Left lung (tissue), 10 donors: ENCODE measurements around the gene NUP93. TPM values are rescaled to one million over a fixed set of nuclear protein-coding genes. Genes with fewer than 3 reads are reported as not detected.

Experiments
- ATAC-seq: fragments of 200-7000 bp; cut with Tn5 transposase; one replicate; pipeline ENCODE4 v1.9.1; 2020; ENCODE audit warnings: moderate library complexity
- DNase-seq, 4 donors: peaks; one replicate each; pipeline ENCODE4 v3.0.0-alpha.2; 2013 to 2020
- H3K27ac ChIP-seq, 2 donors: fragments of 200-600 bp; sonication (generic) in 1 of 2; one replicate each; pipeline versions ENCODE4 v1.5.0 to v1.8.0; 2020 to 2021
- H3K27me3 ChIP-seq, 2 donors: fragments of 200-600 bp; sonication (generic) in 1 of 2; one replicate each; pipeline versions ENCODE4 v1.5.0 to v1.8.0; 2020 to 2021
- H3K36me3 ChIP-seq, 2 donors: fragments of 200-600 bp; sonication (generic) in 1 of 2; one replicate each; pipeline versions ENCODE4 v1.5.0 to v1.8.0; 2020 to 2021
- H3K4me1 ChIP-seq, 2 donors: fragments of 200-600 bp; one replicate each; pipeline ENCODE4 v1.8.0; 2021
- H3K4me3 ChIP-seq, 2 donors: fragments of 200-600 bp; sonication (generic) in 1 of 2; one replicate each; pipeline versions ENCODE4 v1.5.0 to v1.8.0; 2020 to 2021; ENCODE audit warnings: mild to moderate bottlenecking in 1 of 2
- H3K9me3 ChIP-seq, 2 donors: fragments of 200-600 bp; sonication (generic) in 1 of 2; one replicate each; pipeline versions ENCODE4 v1.5.0 to v1.8.0; 2020 to 2021
- CTCF ChIP-seq, 2 donors: fragments of 200-600 bp; sonication (generic) in 1 of 2; IDR thresholded peaks; one replicate each; pipeline versions ENCODE4 v1.5.0 to v1.8.0; 2021; ENCODE audit warnings: antibody characterized with exemption in 2 of 2
- intact Hi-C, 2 donors: fragments of 100-400 bp; cut with DNase I; formaldehyde crosslinking; loops; one replicate each; pipeline versions ENCODE4 v1.11.2 to v1.14.2; 2022
- polyA plus RNA-seq, 6 donors: library from polyadenylated mRNA; unstranded; fragments of 120-200 nt; gene quantifications; one replicate each; pipeline ENCODE4 v1.2.1, GENCODE V29; 2013; ENCODE audit not compliant: insufficient read length in 6 of 6
- total RNA-seq, 2 donors: library from RNA; stranded (reverse); fragmentation: NEBNext Ultra II Directional; extraction: Animal tissue kit (Norgen Biotek cat#: 25700); gene quantifications; one replicate each; pipeline ENCODE4 v1.2.1, GENCODE V29; 2021
- donor health status: DM: no; HTN: yes; CAD: no.
- donor health status: DM: no; HTN: no; CAD: no.

NUP93 gene
- total and polyA plus RNA-seq, 8 donors: 47.1 to 75.9 (median 65.9) TPM

DNA sequence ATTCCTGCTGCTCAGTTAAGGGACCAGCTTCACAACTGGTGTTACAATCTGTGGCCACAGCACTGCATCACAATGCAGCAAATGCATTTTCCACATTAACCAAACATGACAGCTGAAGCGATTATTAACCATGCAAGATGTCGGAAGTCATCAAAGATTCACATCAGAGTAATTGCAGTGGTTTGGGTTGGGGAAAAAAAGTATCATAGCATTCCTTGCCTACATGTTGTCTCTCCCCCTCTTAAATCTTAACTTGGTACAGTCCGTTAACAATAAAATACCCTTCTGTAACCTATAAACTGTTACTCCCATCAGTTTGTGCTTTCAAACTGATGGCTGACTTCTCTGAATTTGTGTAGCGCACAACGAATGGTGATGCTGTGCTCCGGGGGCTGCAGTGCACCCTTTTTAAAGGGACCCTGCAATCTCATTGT lies 51.6 kb downstream of the NUP93 start:
- DNase-seq (no peak), ATAC-seq (no peak)
- intact Hi-C loops: no loop called here
- no peak for TF ChIP-seq CTCF (IDR thresholded peaks at IDR 0.05)
- H3K27me3 ChIP-seq: no peaks in the 10 kb centered on the region
- H3K27ac ChIP-seq: no peak overlapping the region
- H3K4me3 ChIP-seq: no peak overlapping the region
- no peaks in the 10 kb centered on the region for H3K9me3 ChIP-seq
- H3K36me3 ChIP-seq: no peaks in the 10 kb centered on the region
- peaks cover 7 to 10% of the 10 kb centered on the region in 2 donors for H3K4me1 ChIP-seq

DNA sequence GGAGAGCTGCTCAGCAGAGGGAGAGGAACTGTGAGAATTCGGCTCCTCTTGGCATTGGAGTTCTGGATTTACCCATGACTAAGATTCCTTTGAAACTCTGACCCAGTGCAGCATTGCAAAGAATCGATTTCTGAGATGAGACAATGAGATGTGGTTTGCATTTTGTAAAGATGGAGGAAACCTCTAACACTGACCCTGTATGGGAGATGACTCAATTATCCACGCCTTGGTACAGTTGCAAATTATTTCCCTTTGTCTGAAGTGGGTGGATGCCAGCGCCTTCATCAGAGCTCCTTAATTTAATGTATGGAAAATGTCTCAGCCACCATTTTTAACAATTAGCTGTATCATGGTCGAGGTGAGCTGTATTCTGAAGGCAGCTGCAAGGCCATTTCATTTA lies 53.4 kb downstream of the NUP93 start:
- H3K27ac ChIP-seq: no peak overlapping the region
- no peaks in the 10 kb centered on the region for H3K4me1 ChIP-seq
- H3K4me3 ChIP-seq: no peak overlapping the region
- H3K27me3 ChIP-seq: no peaks in the 10 kb centered on the region
- no peaks in the 10 kb centered on the region for H3K36me3 ChIP-seq
- H3K9me3 ChIP-seq: no peaks in the 10 kb centered on the region
- intact Hi-C loops: no loop called here
- no peak for TF ChIP-seq CTCF (IDR thresholded peaks at IDR 0.05)
- DNase-seq: no peak
- no peak for ATAC-seq

GRCh38 chr16:56785317-56785716 lies 55.4 kb downstream of the NUP93 start:
- H3K36me3 ChIP-seq: no peaks in the 10 kb centered on the region
- H3K4me3 ChIP-seq: no peak overlapping the region
- no peak for TF ChIP-seq CTCF (IDR thresholded peaks at IDR 0.05)
- intact Hi-C loops: no loop called here
- DNase-seq (no peak), ATAC-seq (no peak)
- no peaks in the 10 kb centered on the region for H3K27me3 ChIP-seq
- H3K4me1 ChIP-seq: no peaks in the 10 kb centered on the region
- H3K27ac ChIP-seq: no peak overlapping the region
- H3K9me3 ChIP-seq: no peaks in the 10 kb centered on the region

DNA sequence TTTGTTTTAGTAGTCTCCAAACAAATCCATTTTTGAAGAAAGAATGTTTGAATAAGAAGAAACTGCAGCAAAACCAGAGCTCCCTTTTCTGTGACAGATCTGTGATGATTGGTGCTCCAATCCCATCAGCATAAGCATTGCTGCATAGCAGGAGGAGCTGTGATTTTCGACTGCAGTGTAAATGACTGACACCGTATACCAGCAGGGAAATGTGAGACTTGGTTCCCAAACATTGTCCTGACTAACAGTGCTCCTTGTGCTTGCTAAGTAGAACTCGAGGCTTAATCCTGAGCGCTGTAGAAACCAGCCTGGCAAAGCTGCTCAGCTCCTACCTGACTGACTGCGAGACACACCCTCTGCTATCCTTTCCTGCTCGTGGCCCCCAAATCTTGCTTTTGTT lies 57.2 kb downstream of the NUP93 start:
- H3K9me3 ChIP-seq: no peaks in the 10 kb centered on the region
- no peak for TF ChIP-seq CTCF (IDR thresholded peaks at IDR 0.05)
- intact Hi-C loops: no loop called here
- H3K4me1 ChIP-seq: no peaks in the 10 kb centered on the region
- H3K4me3 ChIP-seq: no peak overlapping the region
- H3K27me3 ChIP-seq: no peaks in the 10 kb centered on the region
- no peak overlapping the region for H3K27ac ChIP-seq
- H3K36me3 ChIP-seq: no peaks in the 10 kb centered on the region
- ATAC-seq (no peak), DNase-seq (no peak)

GRCh38 chr16:56788435-56788834 lies 58.5 kb downstream of the NUP93 start:
- intact Hi-C loops: no loop called here
- DNase-seq (no peak), ATAC-seq (no peak)
- no peak overlapping the region for H3K4me3 ChIP-seq
- no peak for TF ChIP-seq CTCF (IDR thresholded peaks at IDR 0.05)
- no peaks in the 10 kb centered on the region for H3K36me3 ChIP-seq
- no peaks in the 10 kb centered on the region for H3K27me3 ChIP-seq
- no peak overlapping the region for H3K27ac ChIP-seq
- no peaks in the 10 kb centered on the region for H3K9me3 ChIP-seq
- no peaks in the 10 kb centered on the region for H3K4me1 ChIP-seq
